ENCODE data around the gene NPAS3. TPM values are rescaled to one million over a fixed set of nuclear protein-coding genes. Genes with fewer than 3 reads are reported as not detected.

The NPAS3 gene
- total and polyA plus RNA-seq, 2 of the 8 experiments (the other 6 are each of a cell fraction or from before 2014, with no cell fraction given), result 0.11 to 0.60 TPM

DNA sequence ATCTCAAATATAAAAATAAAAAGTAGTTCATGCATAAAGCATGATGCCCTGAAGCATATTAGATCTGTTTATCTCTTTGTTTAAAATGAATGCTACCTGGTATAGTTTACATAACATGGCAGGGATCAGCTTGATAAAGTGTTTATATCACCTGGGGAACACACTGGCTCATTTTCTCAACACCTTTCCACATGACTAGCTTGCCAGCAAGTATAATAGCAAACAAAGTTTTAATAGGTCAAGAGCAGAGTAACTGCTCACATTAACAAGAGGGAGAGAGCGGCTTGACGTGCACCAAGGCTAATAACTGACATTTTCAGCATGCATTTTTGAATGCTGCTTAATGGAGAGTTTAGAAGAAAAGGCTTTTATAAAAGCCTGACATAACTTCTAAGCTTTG is 765.8 kb downstream of the NPAS3 start:
- H2AFZ ChIP-seq (ENCODE audit: low read length), result no peak overlapping the region
- H3K56ac ChIP-seq (replicated peaks; ENCODE audit: insufficient read length, low read depth, low read length), result no peak overlapping the region
- ChIA-PET POLR2A (ENCODE audit: partially characterized antibody) (no interaction called here), CTCF (ENCODE audit: partially characterized antibody) (interaction anchor here (0.6 to 0.9 kb wide), 2 partner anchors 29 to 729 kb away, joined by 3 to 4 read pairs; no protein-coding TSS in a partner anchor)
- no peak overlapping the region for H2BK20ac ChIP-seq (ENCODE audit: low read length)
- no peak overlapping the region for H3K27ac ChIP-seq (ENCODE audit: low read depth, low read length)
- no peaks in the 10 kb centered on the region for H4K20me1 ChIP-seq (replicated peaks in 1 of 2; ENCODE audit: control insufficient read depth in 1 of 2, insufficient read depth in 2 of 2, low read length in 2 of 2)
- H2AK5ac ChIP-seq (ENCODE audit: low read depth, low read length), result no peak overlapping the region
- no peak overlapping the region for H3K4ac ChIP-seq (replicated peaks; ENCODE audit: insufficient read length, low read depth, low read length)
- H3K4me3 ChIP-seq (ENCODE audit: extremely low read depth in 1 of 4, insufficient read depth in 2 of 4, low read depth in 3 of 4, low read length in 4 of 4), result no peak overlapping the region
- H3K4me1 ChIP-seq (replicated peaks in 1 of 4; ENCODE audit: control insufficient read depth in 3 of 4, insufficient read depth in 4 of 4, low read length in 3 of 4), result 0 out of 7 replicates have a peak, but pooled peaks cover 0 to 3% (median 2%) of the 10 kb centered on the region in 4 experiments
- H3K23ac ChIP-seq (ENCODE audit: insufficient read length), result no peak overlapping the region
- no peaks in the 10 kb centered on the region for H3K79me1 ChIP-seq (ENCODE audit: low read depth, low read length)
- H3K9me3 ChIP-seq (ENCODE audit: insufficient read depth in 2 of 2, low read depth in 1 of 2, low read length in 1 of 2), result no peaks in the 10 kb centered on the region
- no peak for FAIRE-seq
- no peak overlapping the region for H2BK5ac ChIP-seq (ENCODE audit: low read depth, low read length)
- H4K91ac ChIP-seq (replicated peaks; ENCODE audit: insufficient read length, low read length), result no peak overlapping the region
- no peak overlapping the region for H4K8ac ChIP-seq (ENCODE audit: extremely low read depth, insufficient read depth, low read length)
- H3K23me2 ChIP-seq (ENCODE audit: low read depth, low read length), result no peaks in the 10 kb centered on the region
- H3K4me2 ChIP-seq (ENCODE audit: insufficient read depth in 1 of 2, low read depth in 2 of 2, low read length in 2 of 2), result no peak overlapping the region
- H3K79me2 ChIP-seq (ENCODE audit: control insufficient read depth in 1 of 2, insufficient read depth in 2 of 2, low read length in 2 of 2), result no peaks in the 10 kb centered on the region
- H3K14ac ChIP-seq (ENCODE audit: insufficient read length), result no peak overlapping the region
- H2BK120ac ChIP-seq (replicated peaks; ENCODE audit: low read depth, low read length), result no peak overlapping the region
- no peak overlapping the region for H3K18ac ChIP-seq (ENCODE audit: extremely low read depth, low read length)
- DNase-seq (ENCODE audit: low read depth in 1 of 2, low spot score in 2 of 2), result no peak
- no peak overlapping the region for H3K9ac ChIP-seq (replicated peaks in 1 of 4; ENCODE audit: extremely low read depth in 1 of 4, low read depth in 3 of 4, low read length in 3 of 4)
- H3K36me3 ChIP-seq (ENCODE audit: control insufficient read depth in 2 of 4, insufficient read depth in 4 of 4, low read length in 3 of 4), result no peaks in the 10 kb centered on the region
- 94% methylated on average over 2 of the region's 2 CpGs; no CpG with 5 or more reads in 1 of the 2 experiments for WGBS, 2 experiments (ENCODE audit: extremely low coverage in 1 of 2, insufficient coverage in 1 of 2, insufficient read length in 1 of 2, insufficient replicate concordance in 2 of 2, low coverage in 1 of 2, low lambda C conversion rate in 2 of 2, missing lambda C conversion rate in 1 of 2)
- H2BK12ac ChIP-seq (ENCODE audit: low read depth, low read length), result no peak overlapping the region
- no peak overlapping the region for H4K5ac ChIP-seq (ENCODE audit: insufficient read length, low read depth, low read length)
- H2BK15ac ChIP-seq (ENCODE audit: low read length), result no peak overlapping the region
- H3K27me3 ChIP-seq (replicated peaks in 1 of 4; ENCODE audit: control insufficient read depth in 3 of 4, extremely low read depth in 1 of 4, insufficient read depth in 3 of 4, low read length in 3 of 4), result no peaks in the 10 kb centered on the region
- TF ChIP-seq RAD21 (IDR thresholded peaks at IDR 0.05 in 1 of 2, conservative IDR thresholded peaks at IDR 0.05 in 1 of 2; ENCODE audit: low read depth in 2 of 2, low read length in 2 of 2), result no peak
- no peak for TF ChIP-seq EP300 (IDR thresholded peaks at IDR 0.05; ENCODE audit: borderline replicate concordance in 1 of 2, low read depth in 2 of 2, low read length in 2 of 2)
- TF ChIP-seq CBX8 (IDR thresholded peaks at IDR 0.05; ENCODE audit: borderline replicate concordance, low read depth, low read length), result no peak
- TF ChIP-seq CHD2 (IDR thresholded peaks at IDR 0.05; ENCODE audit: low read length), result no peak
- no peak for TF ChIP-seq SP4 (IDR thresholded peaks at IDR 0.05; ENCODE audit: low read length)
- TF ChIP-seq SP2 (IDR thresholded peaks at IDR 0.05; ENCODE audit: low read length), result no peak
- TF ChIP-seq CTBP2 (IDR thresholded peaks at IDR 0.05; ENCODE audit: borderline replicate concordance, insufficient read depth, insufficient read length, low read length), result no peak
- TF ChIP-seq MAFK (IDR thresholded peaks at IDR 0.05; ENCODE audit: low read depth, low read length), result no peak
- TF ChIP-seq TCF12 (IDR thresholded peaks at IDR 0.05; ENCODE audit: low read depth, low read length), result no peak
- TF ChIP-seq GTF2F1 (IDR thresholded peaks at IDR 0.05; ENCODE audit: borderline replicate concordance, low read depth, low read length), result no peak

All from H1 (cell line).